SK-N-SH treated with all-trans-retinoic acid at 6 μM for 48 hours (cell line): ENCODE data around the gene NAGPA.

Source experiments
- ARNTL ChIP-seq: fragments of 450-650 bp; formaldehyde crosslinking; IDR thresholded peaks from 2 replicates; pipeline ENCODE4 v1.5.0; 2020; ENCODE audit warnings: low read depth, mild to moderate bottlenecking, moderate library complexity, borderline replicate concordance
- ESRRG ChIP-seq: fragments of 250-450 bp; sonication (Bioruptor Pico); IDR thresholded peaks from 2 replicates; pipeline ENCODE4 v1.6.1; 2021; ENCODE audit warnings: mild to moderate bottlenecking
- OSR1 ChIP-seq: fragments of 250-450 bp; sonication (Bioruptor Pico); IDR thresholded peaks from 2 replicates; pipeline ENCODE4 v1.8.0; 2022; ENCODE audit warnings: moderate library complexity, mild to moderate bottlenecking, inconsistent platforms
- SNAI2 ChIP-seq: fragments of 250-450 bp; sonication (Bioruptor Pico); IDR thresholded peaks from 2 replicates; pipeline ENCODE4 v1.5.0; 2020; ENCODE audit warnings: mild to moderate bottlenecking, moderate library complexity
- TCF4 ChIP-seq: fragments of 250-450 bp; sonication (Bioruptor Pico); IDR thresholded peaks from 2 replicates; pipeline ENCODE4 v1.8.0; 2021; ENCODE audit warnings: mild to moderate bottlenecking, moderate library complexity, borderline replicate concordance
- ZC3H10 ChIP-seq: fragments of 250-450 bp; sonication (Bioruptor Pico); IDR thresholded peaks from 2 replicates; pipeline ENCODE4 v1.5.1; 2021; ENCODE audit warnings: mild to moderate bottlenecking, moderate library complexity
- ZFP3 ChIP-seq: fragments of 250-450 bp; sonication (Bioruptor Pico); IDR thresholded peaks from 2 replicates; pipeline ENCODE4 v1.5.0; 2020; ENCODE audit warnings: mild to moderate bottlenecking, moderate library complexity
- ZFP30 ChIP-seq: fragments of 450-650 bp; formaldehyde crosslinking; IDR thresholded peaks from 2 replicates; pipeline ENCODE4 v1.5.0; 2022; ENCODE audit warnings: mild to moderate bottlenecking, moderate library complexity
- ZNF565 ChIP-seq: fragments of 450-650 bp; formaldehyde crosslinking; conservative IDR thresholded peaks from 2 replicates; pipeline ENCODE4 v1.5.0; 2020; ENCODE audit warnings: low read depth, mild to moderate bottlenecking, moderate library complexity
- ZNF8 ChIP-seq: fragments of 450-650 bp; formaldehyde crosslinking; IDR thresholded peaks from 2 replicates; pipeline ENCODE4 v1.5.0; 2020; ENCODE audit warnings: mild to moderate bottlenecking, moderate library complexity
- TF ChIP-seq, protein P1 (sequence below): fragments of 250-450 bp; sonication (Bioruptor Pico); IDR thresholded peaks from 2 replicates; pipeline ENCODE4 v1.8.0; 2020; ENCODE audit warnings: mild to moderate bottlenecking, moderate library complexity, borderline replicate concordance
- TF ChIP-seq, protein P2 (sequence below): fragments of 250-450 bp; sonication (Bioruptor Pico); IDR thresholded peaks from 2 replicates; pipeline ENCODE4 v1.5.1; 2020; ENCODE audit warnings: low read depth, mild to moderate bottlenecking, moderate library complexity
- TF ChIP-seq, protein P3 (sequence below): fragments of 250-450 bp; sonication (Bioruptor Pico); IDR thresholded peaks from 2 replicates; pipeline ENCODE4 v1.5.0; 2020; ENCODE audit warnings: mild to moderate bottlenecking, moderate library complexity

DNA sequence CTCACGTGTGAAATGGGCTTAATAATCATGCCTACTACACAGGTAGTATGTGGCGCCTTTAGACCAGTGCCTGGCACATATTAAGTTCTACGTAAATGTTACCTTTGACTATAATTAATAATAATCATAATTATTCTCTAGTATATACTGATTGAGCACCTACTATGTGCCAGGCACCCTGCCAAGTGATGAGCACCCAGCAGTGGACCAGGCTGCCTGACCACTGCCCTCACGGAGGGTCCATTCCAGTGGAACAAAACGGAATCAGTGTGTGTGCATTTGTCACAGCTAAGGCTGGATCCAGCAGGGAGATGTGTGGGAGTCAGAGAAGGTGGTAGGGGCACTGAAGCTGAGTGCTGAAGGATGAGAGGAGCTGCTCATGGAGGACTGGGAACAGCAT lies 45.1 kb downstream of the NAGPA start:
- TF ChIP-seq ZC3H10 (no peak), ZNF565 (CRISPR knock-in tag) (no peak), ZFP30 (no peak), ARNTL (CRISPR knock-in tag) (no peak), OSR1 (CRISPR knock-in tag) (no peak), SNAI2 (CRISPR knock-in tag) (no peak), ESRRG (no peak), ZFP3 (CRISPR knock-in tag) (no peak), ZNF8 (no peak), TCF4 (CRISPR knock-in tag) (no peak)
- TF ChIP-seq, protein P1, sequence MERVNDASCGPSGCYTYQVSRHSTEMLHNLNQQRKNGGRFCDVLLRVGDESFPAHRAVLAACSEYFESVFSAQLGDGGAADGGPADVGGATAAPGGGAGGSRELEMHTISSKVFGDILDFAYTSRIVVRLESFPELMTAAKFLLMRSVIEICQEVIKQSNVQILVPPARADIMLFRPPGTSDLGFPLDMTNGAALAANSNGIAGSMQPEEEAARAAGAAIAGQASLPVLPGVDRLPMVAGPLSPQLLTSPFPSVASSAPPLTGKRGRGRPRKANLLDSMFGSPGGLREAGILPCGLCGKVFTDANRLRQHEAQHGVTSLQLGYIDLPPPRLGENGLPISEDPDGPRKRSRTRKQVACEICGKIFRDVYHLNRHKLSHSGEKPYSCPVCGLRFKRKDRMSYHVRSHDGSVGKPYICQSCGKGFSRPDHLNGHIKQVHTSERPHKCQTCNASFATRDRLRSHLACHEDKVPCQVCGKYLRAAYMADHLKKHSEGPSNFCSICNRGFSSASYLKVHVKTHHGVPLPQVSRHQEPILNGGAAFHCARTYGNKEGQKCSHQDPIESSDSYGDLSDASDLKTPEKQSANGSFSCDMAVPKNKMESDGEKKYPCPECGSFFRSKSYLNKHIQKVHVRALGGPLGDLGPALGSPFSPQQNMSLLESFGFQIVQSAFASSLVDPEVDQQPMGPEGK, result no peak
- TF ChIP-seq, protein P2, sequence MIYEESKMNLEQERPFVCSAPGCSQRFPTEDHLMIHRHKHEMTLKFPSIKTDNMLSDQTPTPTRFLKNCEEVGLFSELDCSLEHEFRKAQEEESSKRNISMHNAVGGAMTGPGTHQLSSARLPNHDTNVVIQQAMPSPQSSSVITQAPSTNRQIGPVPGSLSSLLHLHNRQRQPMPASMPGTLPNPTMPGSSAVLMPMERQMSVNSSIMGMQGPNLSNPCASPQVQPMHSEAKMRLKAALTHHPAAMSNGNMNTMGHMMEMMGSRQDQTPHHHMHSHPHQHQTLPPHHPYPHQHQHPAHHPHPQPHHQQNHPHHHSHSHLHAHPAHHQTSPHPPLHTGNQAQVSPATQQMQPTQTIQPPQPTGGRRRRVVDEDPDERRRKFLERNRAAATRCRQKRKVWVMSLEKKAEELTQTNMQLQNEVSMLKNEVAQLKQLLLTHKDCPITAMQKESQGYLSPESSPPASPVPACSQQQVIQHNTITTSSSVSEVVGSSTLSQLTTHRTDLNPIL (CRISPR knock-in tag), result no peak
- TF ChIP-seq, protein P3, sequence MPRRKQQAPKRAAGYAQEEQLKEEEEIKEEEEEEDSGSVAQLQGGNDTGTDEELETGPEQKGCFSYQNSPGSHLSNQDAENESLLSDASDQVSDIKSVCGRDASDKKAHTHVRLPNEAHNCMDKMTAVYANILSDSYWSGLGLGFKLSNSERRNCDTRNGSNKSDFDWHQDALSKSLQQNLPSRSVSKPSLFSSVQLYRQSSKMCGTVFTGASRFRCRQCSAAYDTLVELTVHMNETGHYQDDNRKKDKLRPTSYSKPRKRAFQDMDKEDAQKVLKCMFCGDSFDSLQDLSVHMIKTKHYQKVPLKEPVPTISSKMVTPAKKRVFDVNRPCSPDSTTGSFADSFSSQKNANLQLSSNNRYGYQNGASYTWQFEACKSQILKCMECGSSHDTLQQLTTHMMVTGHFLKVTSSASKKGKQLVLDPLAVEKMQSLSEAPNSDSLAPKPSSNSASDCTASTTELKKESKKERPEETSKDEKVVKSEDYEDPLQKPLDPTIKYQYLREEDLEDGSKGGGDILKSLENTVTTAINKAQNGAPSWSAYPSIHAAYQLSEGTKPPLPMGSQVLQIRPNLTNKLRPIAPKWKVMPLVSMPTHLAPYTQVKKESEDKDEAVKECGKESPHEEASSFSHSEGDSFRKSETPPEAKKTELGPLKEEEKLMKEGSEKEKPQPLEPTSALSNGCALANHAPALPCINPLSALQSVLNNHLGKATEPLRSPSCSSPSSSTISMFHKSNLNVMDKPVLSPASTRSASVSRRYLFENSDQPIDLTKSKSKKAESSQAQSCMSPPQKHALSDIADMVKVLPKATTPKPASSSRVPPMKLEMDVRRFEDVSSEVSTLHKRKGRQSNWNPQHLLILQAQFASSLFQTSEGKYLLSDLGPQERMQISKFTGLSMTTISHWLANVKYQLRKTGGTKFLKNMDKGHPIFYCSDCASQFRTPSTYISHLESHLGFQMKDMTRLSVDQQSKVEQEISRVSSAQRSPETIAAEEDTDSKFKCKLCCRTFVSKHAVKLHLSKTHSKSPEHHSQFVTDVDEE (CRISPR knock-in tag), result no peak
